ENCODE data around the gene EFL1.

GRCh38 chr15:82174471-82175235 is 87.9 kb downstream of the EFL1 start:
- TF ChIP-seq CTCF (IDR thresholded peaks at IDR 0.05 in 4 of 5, conservative IDR thresholded peaks at IDR 0.05 in 1 of 5) = no peak
- no peak for TF ChIP-seq POLR2A (IDR thresholded peaks at IDR 0.05)

Measured in gastrocnemius medialis (tissue), 4 donors.